Transverse colon (tissue), 4 donors: ENCODE measurements around the gene PRSS12. TPM values are rescaled to one million over a fixed set of nuclear protein-coding genes. Genes with fewer than 3 reads are reported as not detected.

Experiments used
- DNase-seq: peaks from one replicate; pipeline ENCODE4 v3.0.0-alpha.2; 2019
- H3K27ac ChIP-seq, 4 donors: fragments of 200-600 bp; sonication (generic); 2 replicates each; pipeline ENCODE4 v1.5.1; 2016 to 2018; ENCODE audit warnings: inconsistent platforms in 4 of 4
- H3K27me3 ChIP-seq: fragments of 200-600 bp; sonication (generic); 2 replicates; pipeline ENCODE4 v1.5.1; 2017; ENCODE audit warnings: inconsistent platforms
- H3K36me3 ChIP-seq, 4 donors: fragments of 200-600 bp; sonication (generic); 2 replicates each; pipeline ENCODE4 v1.5.1; 2017 to 2019; ENCODE audit warnings: inconsistent platforms in 4 of 4
- H3K4me1 ChIP-seq, 4 donors: fragments of 200-600 bp; sonication (generic); 2 replicates each; pipeline ENCODE4 v1.5.1; 2017 to 2020; ENCODE audit warnings: inconsistent platforms in 4 of 4
- H3K4me3 ChIP-seq, 4 donors: fragments of 200-600 bp; sonication (generic); 1 replicate in 1 of 4; 2 replicates in 3 of 4; pipeline versions ENCODE4 v1.5.1 to v1.6.1; 2017 to 2019; ENCODE audit warnings: inconsistent platforms in 4 of 4
- H3K9me3 ChIP-seq, 2 donors: fragments of 200-600 bp; sonication (generic); 2 replicates each; pipeline ENCODE4 v1.5.1; 2017 to 2019; ENCODE audit warnings: inconsistent platforms in 2 of 2
- CTCF ChIP-seq, 5 experiments: fragments of 200-600 bp in 3 of 5; fragments of 450-650 bp in 2 of 5; sonication (generic) in 3 of 5; IDR thresholded peaks; 1 replicate in 2 of 5; 2 replicates in 3 of 5; pipeline ENCODE4 v1.5.1; 2016 to 2017; ENCODE audit warnings: antibody characterized with exemption in 5 of 5, inconsistent platforms in 3 of 5, mild to moderate bottlenecking in 2 of 5, moderate library complexity in 1 of 5
- EP300 ChIP-seq: sonication (generic); formaldehyde crosslinking; IDR thresholded peaks from one replicate; pipeline ENCODE4 v1.6.1; 2017; ENCODE audit warnings: antibody characterized with exemption, low read depth
- POLR2A ChIP-seq: fragments of 450-650 bp; IDR thresholded peaks from one replicate; pipeline ENCODE4 v1.6.1; 2016; ENCODE audit warnings: antibody characterized with exemption, mild to moderate bottlenecking, moderate library complexity
- POLR2AphosphoS5 ChIP-seq, 3 donors: sonication (generic); formaldehyde crosslinking; IDR thresholded peaks; one replicate each; pipeline ENCODE4 v1.6.1; 2016; ENCODE audit warnings: antibody characterized with exemption in 3 of 3
- WGBS, 2 donors: methylation state at CpG; one replicate each; pipeline ENCODE4 v1.1.5; 2018; ENCODE audit warnings: low coverage in 1 of 2; 5-methylcytosine and 5-hydroxymethylcytosine counted together
- in situ Hi-C, 4 donors: fragments of 200-750 bp; cut with MboI; loops; one replicate each; pipeline versions ENCODE4 v1.15.0 to v1.15.1; 2017; ENCODE audit warnings: low sequenced_read_pairs in 3 of 4, low pct_ligation_motif_present in 1 of 4, low pct_unique_long_range_greater_than_20kb in 1 of 4
- intact Hi-C: fragments of 100-400 bp; cut with DNase I; formaldehyde crosslinking; loops from one replicate; pipeline ENCODE4 v1.15.1; 2023; ENCODE audit warnings: low total_unique reads
- total RNA-seq, 4 donors: library from RNA; depleted of rRNA; stranded (reverse); fragments of >200 nt; gene quantifications; one replicate each; pipeline ENCODE4 v1.1.0, GENCODE V29; 2016

PRSS12 gene
- total RNA-seq, 4 donors from 2014 or later: 58.0 to 146 (median 84.3) TPM

GRCh38 chr4:118296729-118297128, 56.1 kb downstream of the PRSS12 start:
- in situ Hi-C loops: no loop called here

GRCh38 chr4:118290951-118291350, 61.9 kb downstream of the PRSS12 start:
- no peaks in the 10 kb centered on the region for H3K4me1 ChIP-seq
- H3K27me3 ChIP-seq: no peaks in the 10 kb centered on the region
- H3K27ac ChIP-seq: no peak overlapping the region
- DNase-seq: no peak
- intact Hi-C loops: no loop called here
- no peaks in the 10 kb centered on the region for H3K36me3 ChIP-seq
- H3K4me3 ChIP-seq: no peak overlapping the region
- TF ChIP-seq POLR2A (no peak), POLR2AphosphoS5 (IDR thresholded peaks at IDR 0.05) (no peak), CTCF (IDR thresholded peaks at IDR 0.05) (no peak), EP300 (no peak)
- WGBS, 2 donors: 76 to 92% methylated on average over 2 of the region's 2 CpGs
- in situ Hi-C loops: no loop called here
- H3K9me3 ChIP-seq: no peaks in the 10 kb centered on the region

More at GRCh38 chr4:118296729-118297128, 56.1 kb downstream of the PRSS12 start:
- intact Hi-C loops: no loop called here
- no peaks in the 10 kb centered on the region for H3K36me3 ChIP-seq
- no peaks in the 10 kb centered on the region for H3K4me1 ChIP-seq
- TF ChIP-seq POLR2A: no peak
- TF ChIP-seq EP300: no peak
- TF ChIP-seq POLR2AphosphoS5 (IDR thresholded peaks at IDR 0.05): no peak
- TF ChIP-seq CTCF (IDR thresholded peaks at IDR 0.05): no peak
- no peak overlapping the region for H3K4me3 ChIP-seq
- DNase-seq: no peak
- no peaks in the 10 kb centered on the region for H3K27me3 ChIP-seq
- H3K9me3 ChIP-seq: no peaks in the 10 kb centered on the region
- no peak overlapping the region for H3K27ac ChIP-seq
- WGBS, 2 donors: 68% methylated on average over 1 of the region's 1 CpG; no CpG with 5 or more reads in 1 of the 2 donors

- WGBS, 2 donors: 67 to 71% methylated on average over 1 of the region's 1 CpG
- no peaks in the 10 kb centered on the region for H3K9me3 ChIP-seq
- H3K27me3 ChIP-seq: no peaks in the 10 kb centered on the region
- no peaks in the 10 kb centered on the region for H3K36me3 ChIP-seq
- no peaks in the 10 kb centered on the region for H3K4me1 ChIP-seq
- intact Hi-C loops (no loop called here), in situ Hi-C loops (loop anchor here in 1 of 4 donors (10.0 kb wide), 1 partner anchor 55 kb away; no protein-coding TSS in a partner anchor)
- H3K27ac ChIP-seq: no peak overlapping the region
- TF ChIP-seq CTCF (IDR thresholded peaks at IDR 0.05) (no peak), POLR2AphosphoS5 (IDR thresholded peaks at IDR 0.05) (no peak), EP300 (no peak), POLR2A (no peak)
- H3K4me3 ChIP-seq: no peak overlapping the region
- no peak for DNase-seq
Observed at GRCh38 chr4:118289794-118290193, 63.0 kb downstream of the PRSS12 start.

GRCh38 chr4:118287711-118288451, 64.9 kb downstream of the PRSS12 start:
- H3K36me3 ChIP-seq: no peaks in the 10 kb centered on the region
- in situ Hi-C loops: loop anchor here in 1 of 4 donors (10.0 kb wide), 1 partner anchor 57 kb away; no protein-coding TSS in a partner anchor
- intact Hi-C loops: no loop called here
- no peak overlapping the region for H3K4me3 ChIP-seq
- no peaks in the 10 kb centered on the region for H3K9me3 ChIP-seq
- no peak overlapping the region for H3K27ac ChIP-seq
- no peaks in the 10 kb centered on the region for H3K27me3 ChIP-seq
- TF ChIP-seq POLR2AphosphoS5 (IDR thresholded peaks at IDR 0.05): peak in 1 of 3 donors; percentile 6
- no peak for TF ChIP-seq EP300
- DNase-seq: no peak
- no peaks in the 10 kb centered on the region for H3K4me1 ChIP-seq
- 84 to 86% methylated on average over 2 of the region's 2 CpGs for WGBS, 2 donors
